Smooth muscle cell (in vitro differentiated cells): ENCODE measurements around the gene UMAD1. TPM values are rescaled to one million over a fixed set of nuclear protein-coding genes. Genes with fewer than 3 reads are reported as not detected.

Experiments used
- DNase-seq: peaks from one replicate; lab custom pipeline; 2025; ENCODE audit not compliant: unreplicated experiment; lab: John Stamatoyannopoulos, UW
- H2AFZ ChIP-seq: fragments of 200-600 bp; sonication (generic); 2 replicates; pipeline ENCODE4 v1.6.0; 2016; ENCODE audit warnings: antibody characterized with exemption, low read depth, mild to moderate bottlenecking
- H3F3A ChIP-seq: fragments of 200-600 bp; sonication (generic); 2 replicates; pipeline ENCODE4 v1.6.0; 2017; ENCODE audit warnings: antibody characterized with exemption, low read depth
- H3K27ac ChIP-seq: fragments of 200-600 bp; sonication (generic); 2 replicates; pipeline ENCODE4 v1.5.1; 2016; ENCODE audit warnings: low read depth, mild to moderate bottlenecking
- H3K27me3 ChIP-seq: fragments of 200-600 bp; sonication (generic); 2 replicates; pipeline ENCODE4 v1.6.1; 2016; ENCODE audit warnings: low read depth, mild to moderate bottlenecking
- H3K36me3 ChIP-seq: fragments of 200-600 bp; sonication (generic); 2 replicates; pipeline ENCODE4 v1.5.1; 2016; ENCODE audit warnings: low read depth
- H3K4me1 ChIP-seq: fragments of 200-600 bp; sonication (generic); 2 replicates; pipeline ENCODE4 v1.5.1; 2016; ENCODE audit warnings: low read depth
- H3K4me2 ChIP-seq: fragments of 200-600 bp; sonication (generic); 2 replicates; pipeline ENCODE4 v1.6.0; 2016; ENCODE audit warnings: mild to moderate bottlenecking
- H3K4me3 ChIP-seq: fragments of 200-600 bp; sonication (generic); 2 replicates; pipeline ENCODE4 v1.5.1; 2016; ENCODE audit warnings: mild to moderate bottlenecking
- H3K79me2 ChIP-seq: fragments of 200-600 bp; sonication (generic); 2 replicates; pipeline ENCODE4 v1.6.0; 2016; ENCODE audit warnings: low read depth, mild to moderate bottlenecking
- H3K9ac ChIP-seq: fragments of 200-600 bp; sonication (generic); 2 replicates; pipeline ENCODE4 v1.6.0; 2016; ENCODE audit warnings: low read depth
- H3K9me3 ChIP-seq: fragments of 200-600 bp; sonication (generic); replicated peaks from 2 replicates; pipeline ENCODE4 v1.5.1; 2016; ENCODE audit warnings: low read depth
- H4K20me1 ChIP-seq: fragments of 200-600 bp; sonication (generic); 2 replicates; pipeline ENCODE4 v1.6.0; 2016; ENCODE audit warnings: low read depth
- CTCF ChIP-seq: fragments of 200-600 bp; sonication (generic); IDR thresholded peaks from 2 replicates; pipeline ENCODE4 v1.5.1; 2017; ENCODE audit warnings: borderline replicate concordance, mild to moderate bottlenecking, antibody characterized with exemption; ENCODE audit not compliant: insufficient read depth, poor library complexity, severe bottlenecking
- WGBS: methylation state at CpG from one replicate; pipeline ENCODE4 v1.1.7; 2016; ENCODE audit warnings: low lambda C conversion rate; 5-methylcytosine and 5-hydroxymethylcytosine counted together
- polyA plus RNA-seq: library from polyadenylated mRNA; unstranded; fragments of >200 nt; fragmentation: Nextera tagmentation; extraction: Ambion mirVana; gene quantifications from 2 replicates; pipeline ENCODE4 v1.2.1, GENCODE V29; 2016
- total RNA-seq: library from RNA; depleted of rRNA; stranded (reverse); fragments of >200 nt; gene quantifications from 2 replicates; pipeline ENCODE4 v1.2.3, GENCODE V29; 2014

The UMAD1 gene
- total and polyA plus RNA-seq, 2 experiments from 2014 or later: 13.7 to 24.3 TPM

- H3K4me2 ChIP-seq: peak overlapping the region; percentile 35
- DNase-seq: no peak
- no peak overlapping the region for H3K27ac ChIP-seq
- 70% methylated on average over 4 of the region's 4 CpGs for WGBS
- H3K27me3 ChIP-seq: no peaks in the 10 kb centered on the region
- H3K9ac ChIP-seq: no peak overlapping the region
- H3K9me3 ChIP-seq: no peaks in the 10 kb centered on the region
- no peaks in the 10 kb centered on the region for H3F3A ChIP-seq
- no peaks in the 10 kb centered on the region for H3K79me2 ChIP-seq
- no peak for TF ChIP-seq CTCF
- no peak overlapping the region for H2AFZ ChIP-seq
- no peaks in the 10 kb centered on the region for H3K36me3 ChIP-seq
- no peak overlapping the region for H3K4me3 ChIP-seq
- H3K4me1 ChIP-seq: peaks cover 3% of the 10 kb centered on the region
- H4K20me1 ChIP-seq: no peaks in the 10 kb centered on the region
Observed at GRCh38 chr7:7808156-7808555, 167.6 kb downstream of the UMAD1 start.

GRCh38 chr7:7808626-7809025 lies 168.1 kb downstream of the UMAD1 start:
- no peaks in the 10 kb centered on the region for H3K9me3 ChIP-seq
- H3K27ac ChIP-seq: no peak overlapping the region
- WGBS: 95% methylated on average over 1 of the region's 1 CpG
- peak overlapping the region; percentile 35 for H3K4me2 ChIP-seq
- no peak overlapping the region for H3K4me3 ChIP-seq
- no peaks in the 10 kb centered on the region for H3F3A ChIP-seq
- H3K36me3 ChIP-seq: no peaks in the 10 kb centered on the region
- no peaks in the 10 kb centered on the region for H4K20me1 ChIP-seq
- H3K27me3 ChIP-seq: no peaks in the 10 kb centered on the region
- TF ChIP-seq CTCF: no peak
- DNase-seq: no peak
- H2AFZ ChIP-seq: no peak overlapping the region
- no peaks in the 10 kb centered on the region for H3K79me2 ChIP-seq
- no peak overlapping the region for H3K9ac ChIP-seq
- H3K4me1 ChIP-seq: no peaks in the 10 kb centered on the region

- WGBS: 94% methylated on average over 1 of the region's 1 CpG
- Histone ChIP-seq H3K27me3 (no peaks in the 10 kb centered on the region), H2AFZ (no peak overlapping the region), H4K20me1 (no peaks in the 10 kb centered on the region), H3K9me3 (no peaks in the 10 kb centered on the region), H3K4me1 (no peaks in the 10 kb centered on the region), H3F3A (no peaks in the 10 kb centered on the region), H3K4me3 (no peak overlapping the region), H3K27ac (no peak overlapping the region), H3K9ac (no peak overlapping the region), H3K36me3 (no peaks in the 10 kb centered on the region), H3K79me2 (no peaks in the 10 kb centered on the region), H3K4me2 (no peak overlapping the region)
- no peak for TF ChIP-seq CTCF
- no peak for DNase-seq
Observed at GRCh38 chr7:7810380-7810779, 169.8 kb downstream of the UMAD1 start.

- 94% methylated on average over 2 of the region's 2 CpGs for WGBS
- Histone ChIP-seq H4K20me1 (no peaks in the 10 kb centered on the region), H3K4me2 (no peak overlapping the region)
Observed at GRCh38 chr7:7810826-7811225, 170.3 kb downstream of the UMAD1 start.

More at GRCh38 chr7:7810826-7811225, 170.3 kb downstream of the UMAD1 start:
- Histone ChIP-seq H3K36me3 (no peaks in the 10 kb centered on the region), H3K9me3 (no peaks in the 10 kb centered on the region), H2AFZ (no peak overlapping the region), H3F3A (no peaks in the 10 kb centered on the region), H3K4me1 (no peaks in the 10 kb centered on the region), H3K27me3 (no peaks in the 10 kb centered on the region), H3K4me3 (no peak overlapping the region), H3K27ac (no peak overlapping the region), H3K9ac (no peak overlapping the region), H3K79me2 (no peaks in the 10 kb centered on the region)
- DNase-seq: no peak
- TF ChIP-seq CTCF: no peak
